ENCODE data around the gene LRRC2.

GRCh38 chr3:46615050-46615775 is 49.1 kb upstream of the LRRC2 start:
- no peak for TF ChIP-seq NR1H2 (CRISPR knock-in tag; IDR thresholded peaks at IDR 0.05; ENCODE audit: borderline replicate concordance, low read depth)
- TF ChIP-seq CTCF (CRISPR knock-in tag; IDR thresholded peaks at IDR 0.05) = no peak
- no peak for TF ChIP-seq HNF4G (IDR thresholded peaks at IDR 0.05; ENCODE audit: borderline replicate concordance, low read depth, low read length)
- TF ChIP-seq HNF4G (CRISPR knock-in tag; IDR thresholded peaks at IDR 0.05; ENCODE audit: borderline replicate concordance, low read depth) = no peak
- TF ChIP-seq RNF2 (conservative IDR thresholded peaks at IDR 0.05; ENCODE audit: low read depth) = no peak
- TF ChIP-seq NFE2L1 (CRISPR knock-in tag; IDR thresholded peaks at IDR 0.05; ENCODE audit: borderline replicate concordance) = no peak

Measured in HepG2 (cell line).